SK-N-SH treated with all-trans-retinoic acid at 6 μM for 48 hours (cell line): ENCODE data around the gene KCNIP1.
"Not testable (repeated sequence)": the region's sequence is repeated elsewhere in the genome, so short reads cannot be mapped to it uniquely, and the experiment has no call there.

Experiments
- ARNTL ChIP-seq: fragments of 450-650 bp; formaldehyde crosslinking; IDR thresholded peaks from 2 replicates; pipeline ENCODE4 v1.5.0; 2020; ENCODE audit warnings: low read depth, mild to moderate bottlenecking, moderate library complexity, borderline replicate concordance
- CSDC2 ChIP-seq: fragments of 250-450 bp; sonication (Bioruptor Pico); IDR thresholded peaks from 2 replicates; pipeline ENCODE4 v1.5.0; 2020; ENCODE audit warnings: mild to moderate bottlenecking, moderate library complexity
- ESRRG ChIP-seq: fragments of 250-450 bp; sonication (Bioruptor Pico); IDR thresholded peaks from 2 replicates; pipeline ENCODE4 v1.6.1; 2021; ENCODE audit warnings: mild to moderate bottlenecking
- ISL1 ChIP-seq: fragments of 250-450 bp; sonication (Bioruptor Pico); IDR thresholded peaks from 2 replicates; pipeline ENCODE4 v2.1.2; 2022; ENCODE audit warnings: mild to moderate bottlenecking, moderate library complexity
- OSR1 ChIP-seq: fragments of 250-450 bp; sonication (Bioruptor Pico); IDR thresholded peaks from 2 replicates; pipeline ENCODE4 v1.8.0; 2022; ENCODE audit warnings: moderate library complexity, mild to moderate bottlenecking, inconsistent platforms
- PPARA ChIP-seq: fragments of 250-450 bp; sonication (Bioruptor Pico); IDR thresholded peaks from 2 replicates; pipeline ENCODE4 v1.5.0; 2020; ENCODE audit warnings: mild to moderate bottlenecking, borderline replicate concordance
- RARB ChIP-seq: fragments of 250-450 bp; sonication (Bioruptor Pico); IDR thresholded peaks from 2 replicates; pipeline ENCODE4 v1.8.0; 2021; ENCODE audit warnings: mild to moderate bottlenecking, moderate library complexity
- TCF4 ChIP-seq: fragments of 250-450 bp; sonication (Bioruptor Pico); IDR thresholded peaks from 2 replicates; pipeline ENCODE4 v1.8.0; 2021; ENCODE audit warnings: mild to moderate bottlenecking, moderate library complexity, borderline replicate concordance
- ZFP3 ChIP-seq: fragments of 250-450 bp; sonication (Bioruptor Pico); IDR thresholded peaks from 2 replicates; pipeline ENCODE4 v1.5.0; 2020; ENCODE audit warnings: mild to moderate bottlenecking, moderate library complexity
- ZFP30 ChIP-seq: fragments of 450-650 bp; formaldehyde crosslinking; IDR thresholded peaks from 2 replicates; pipeline ENCODE4 v1.5.0; 2022; ENCODE audit warnings: mild to moderate bottlenecking, moderate library complexity
- ZNF565 ChIP-seq: fragments of 450-650 bp; formaldehyde crosslinking; conservative IDR thresholded peaks from 2 replicates; pipeline ENCODE4 v1.5.0; 2020; ENCODE audit warnings: low read depth, mild to moderate bottlenecking, moderate library complexity
- ZNF70 ChIP-seq: fragments of 450-650 bp; formaldehyde crosslinking; IDR thresholded peaks from 2 replicates; pipeline ENCODE4 v1.5.0; 2020; ENCODE audit warnings: mild to moderate bottlenecking, moderate library complexity
- TF ChIP-seq, protein P1 (sequence below): fragments of 250-450 bp; sonication (Bioruptor Pico); IDR thresholded peaks from 2 replicates; pipeline ENCODE4 v1.8.0; 2020; ENCODE audit warnings: mild to moderate bottlenecking, moderate library complexity, borderline replicate concordance
- TF ChIP-seq, protein P2 (sequence below): fragments of 250-450 bp; sonication (Bioruptor Pico); IDR thresholded peaks from 2 replicates; pipeline ENCODE4 v1.5.0; 2020; ENCODE audit warnings: mild to moderate bottlenecking, moderate library complexity

DNA sequence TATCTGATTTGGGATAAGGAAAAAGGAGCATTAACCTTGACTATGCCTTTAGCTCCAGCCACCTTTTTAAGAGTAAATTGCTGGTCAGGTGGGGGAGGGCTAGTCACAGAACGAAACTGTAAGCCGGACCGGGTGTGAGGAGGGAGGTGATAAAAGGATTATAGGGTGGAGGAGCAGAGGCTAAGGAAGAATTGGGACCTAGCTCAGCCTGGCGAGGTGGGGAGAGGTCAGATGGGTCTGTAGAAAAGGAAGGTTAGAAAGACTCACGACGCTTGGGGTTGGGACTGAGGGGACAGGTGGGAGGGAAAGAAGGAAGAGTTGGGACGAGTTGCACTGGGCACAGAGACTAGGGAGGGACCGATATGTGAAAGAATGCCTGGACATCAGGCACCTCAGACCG lies 262.0 kb downstream of the KCNIP1 start:
- not testable (repeated sequence) for TF ChIP-seq ZNF70 (CRISPR knock-in tag); ZFP3; ZNF565; PPARA (CRISPR knock-in tag); RARB (CRISPR knock-in tag); CSDC2 (CRISPR knock-in tag); ISL1; OSR1; ARNTL; ESRRG; ZFP30 (CRISPR knock-in tag); TCF4 (CRISPR knock-in tag)
- TF ChIP-seq, protein P1, sequence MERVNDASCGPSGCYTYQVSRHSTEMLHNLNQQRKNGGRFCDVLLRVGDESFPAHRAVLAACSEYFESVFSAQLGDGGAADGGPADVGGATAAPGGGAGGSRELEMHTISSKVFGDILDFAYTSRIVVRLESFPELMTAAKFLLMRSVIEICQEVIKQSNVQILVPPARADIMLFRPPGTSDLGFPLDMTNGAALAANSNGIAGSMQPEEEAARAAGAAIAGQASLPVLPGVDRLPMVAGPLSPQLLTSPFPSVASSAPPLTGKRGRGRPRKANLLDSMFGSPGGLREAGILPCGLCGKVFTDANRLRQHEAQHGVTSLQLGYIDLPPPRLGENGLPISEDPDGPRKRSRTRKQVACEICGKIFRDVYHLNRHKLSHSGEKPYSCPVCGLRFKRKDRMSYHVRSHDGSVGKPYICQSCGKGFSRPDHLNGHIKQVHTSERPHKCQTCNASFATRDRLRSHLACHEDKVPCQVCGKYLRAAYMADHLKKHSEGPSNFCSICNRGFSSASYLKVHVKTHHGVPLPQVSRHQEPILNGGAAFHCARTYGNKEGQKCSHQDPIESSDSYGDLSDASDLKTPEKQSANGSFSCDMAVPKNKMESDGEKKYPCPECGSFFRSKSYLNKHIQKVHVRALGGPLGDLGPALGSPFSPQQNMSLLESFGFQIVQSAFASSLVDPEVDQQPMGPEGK (CRISPR knock-in tag): not testable (repeated sequence)
- TF ChIP-seq, protein P2, sequence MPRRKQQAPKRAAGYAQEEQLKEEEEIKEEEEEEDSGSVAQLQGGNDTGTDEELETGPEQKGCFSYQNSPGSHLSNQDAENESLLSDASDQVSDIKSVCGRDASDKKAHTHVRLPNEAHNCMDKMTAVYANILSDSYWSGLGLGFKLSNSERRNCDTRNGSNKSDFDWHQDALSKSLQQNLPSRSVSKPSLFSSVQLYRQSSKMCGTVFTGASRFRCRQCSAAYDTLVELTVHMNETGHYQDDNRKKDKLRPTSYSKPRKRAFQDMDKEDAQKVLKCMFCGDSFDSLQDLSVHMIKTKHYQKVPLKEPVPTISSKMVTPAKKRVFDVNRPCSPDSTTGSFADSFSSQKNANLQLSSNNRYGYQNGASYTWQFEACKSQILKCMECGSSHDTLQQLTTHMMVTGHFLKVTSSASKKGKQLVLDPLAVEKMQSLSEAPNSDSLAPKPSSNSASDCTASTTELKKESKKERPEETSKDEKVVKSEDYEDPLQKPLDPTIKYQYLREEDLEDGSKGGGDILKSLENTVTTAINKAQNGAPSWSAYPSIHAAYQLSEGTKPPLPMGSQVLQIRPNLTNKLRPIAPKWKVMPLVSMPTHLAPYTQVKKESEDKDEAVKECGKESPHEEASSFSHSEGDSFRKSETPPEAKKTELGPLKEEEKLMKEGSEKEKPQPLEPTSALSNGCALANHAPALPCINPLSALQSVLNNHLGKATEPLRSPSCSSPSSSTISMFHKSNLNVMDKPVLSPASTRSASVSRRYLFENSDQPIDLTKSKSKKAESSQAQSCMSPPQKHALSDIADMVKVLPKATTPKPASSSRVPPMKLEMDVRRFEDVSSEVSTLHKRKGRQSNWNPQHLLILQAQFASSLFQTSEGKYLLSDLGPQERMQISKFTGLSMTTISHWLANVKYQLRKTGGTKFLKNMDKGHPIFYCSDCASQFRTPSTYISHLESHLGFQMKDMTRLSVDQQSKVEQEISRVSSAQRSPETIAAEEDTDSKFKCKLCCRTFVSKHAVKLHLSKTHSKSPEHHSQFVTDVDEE: not testable (repeated sequence)
